Chondrocyte (in vitro differentiated cells): Measurements from ENCODE around the gene CCDC6. TPM values are rescaled to one million over a fixed set of nuclear protein-coding genes. Genes with fewer than 3 reads are reported as not detected.
"Not testable (repeated sequence)": the region's sequence is repeated elsewhere in the genome, so short reads cannot be mapped to it uniquely, and the experiment has no call there.

Source experiments
- DNase-seq: peaks from one replicate; pipeline ENCODE4 v3.0.0; 2021; ENCODE audit warnings: mixed read lengths, low spot score
- H3K27ac Mint-ChIP-seq: one replicate; pipeline ENCODE4 v1.8.0; 2021; ENCODE audit warnings: mild to moderate bottlenecking, moderate library complexity, mixed read lengths; ENCODE audit not compliant: unreplicated experiment
- H3K27me3 Mint-ChIP-seq: 2 replicates; pipeline ENCODE4 v1.8.0; 2021; ENCODE audit warnings: low read depth, mixed read lengths
- H3K36me3 Mint-ChIP-seq: 2 replicates; pipeline ENCODE4 v1.8.0; 2021; ENCODE audit warnings: low read depth, mixed read lengths
- H3K4me1 Mint-ChIP-seq: 2 replicates; pipeline ENCODE4 v1.8.0; 2021; ENCODE audit warnings: low read depth, mild to moderate bottlenecking, mixed read lengths
- H3K4me3 Mint-ChIP-seq: one replicate; pipeline ENCODE4 v1.8.0; 2021; ENCODE audit warnings: mild to moderate bottlenecking, moderate library complexity, mixed read lengths; ENCODE audit not compliant: unreplicated experiment
- H3K9me3 Mint-ChIP-seq: 2 replicates; pipeline ENCODE4 v1.8.0; 2021; ENCODE audit warnings: low read depth, mixed read lengths
- CTCF ChIP-seq: fragments of 200-600 bp; sonication (generic); IDR thresholded peaks from 2 replicates; pipeline ENCODE4 v1.5.0; 2021; ENCODE audit warnings: antibody characterized with exemption, mild to moderate bottlenecking, moderate library complexity
- total RNA-seq: library from RNA; stranded (reverse); gene quantifications from 3 replicates; pipeline ENCODE4 v1.2.1, GENCODE V29; 2021

The CCDC6 gene
- total RNA-seq, 1 donor from 2014 or later: 59.3 TPM

GRCh38 chr10:59945590-59945989 is 39.2 kb upstream of the CCDC6 start:
- Mint-ChIP-seq H3K9me3 (no peaks in the 10 kb centered on the region), H3K36me3 (no peaks in the 10 kb centered on the region), H3K4me1 (no peaks in the 10 kb centered on the region), H3K27ac (no peak overlapping the region), H3K4me3 (no peak overlapping the region), H3K27me3 (peaks cover 39% of the 10 kb centered on the region)
- no peak for DNase-seq
- TF ChIP-seq CTCF: no peak

GRCh38 chr10:59944339-59944935 is 38.1 kb upstream of the CCDC6 start:
- DNase-seq: no peak
- Mint-ChIP-seq H3K27ac (no peak overlapping the region), H3K9me3 (no peaks in the 10 kb centered on the region), H3K4me1 (no peaks in the 10 kb centered on the region), H3K36me3 (no peaks in the 10 kb centered on the region), H3K27me3 (peaks cover 36% of the 10 kb centered on the region), H3K4me3 (no peak overlapping the region)
- no peak for TF ChIP-seq CTCF

GRCh38 chr10:59942556-59942955 is 36.2 kb upstream of the CCDC6 start:
- H3K4me1 Mint-ChIP-seq: no peaks in the 10 kb centered on the region
- no peaks in the 10 kb centered on the region for H3K9me3 Mint-ChIP-seq
- H3K27ac Mint-ChIP-seq: no peak overlapping the region
- no peak for DNase-seq
- TF ChIP-seq CTCF: no peak
- peaks cover 28% of the 10 kb centered on the region for H3K27me3 Mint-ChIP-seq
- H3K36me3 Mint-ChIP-seq: no peaks in the 10 kb centered on the region
- H3K4me3 Mint-ChIP-seq: no peak overlapping the region

GRCh38 chr10:59937720-59938119 is 31.4 kb upstream of the CCDC6 start:
- Mint-ChIP-seq H3K9me3 (no peaks in the 10 kb centered on the region), H3K27me3 (peaks cover 21% of the 10 kb centered on the region), H3K36me3 (no peaks in the 10 kb centered on the region), H3K4me1 (no peaks in the 10 kb centered on the region), H3K4me3 (no peak overlapping the region), H3K27ac (no peak overlapping the region)
- no peak for TF ChIP-seq CTCF
- no peak for DNase-seq

GRCh38 chr10:59934701-59935100 is 28.3 kb upstream of the CCDC6 start:
- Mint-ChIP-seq H3K4me3 (no peak overlapping the region), H3K9me3 (no peaks in the 10 kb centered on the region), H3K4me1 (no peaks in the 10 kb centered on the region), H3K27ac (no peak overlapping the region), H3K27me3 (peaks cover 21% of the 10 kb centered on the region), H3K36me3 (no peaks in the 10 kb centered on the region)
- DNase-seq: no peak
- TF ChIP-seq CTCF: no peak

GRCh38 chr10:59930788-59931521 is 24.6 kb upstream of the CCDC6 start:
- H3K9me3 Mint-ChIP-seq, DNase-seq, H3K4me1 Mint-ChIP-seq, H3K36me3 Mint-ChIP-seq, H3K27ac Mint-ChIP-seq, H3K4me3 Mint-ChIP-seq: not testable (repeated sequence)
- H3K27me3 Mint-ChIP-seq: peaks cover 10% of the 10 kb centered on the region
